Ishikawa (cell line): ENCODE results near the gene CCDC32.

ENCODE experiments used
- CEBPB ChIP-seq: IDR thresholded peaks from 2 replicates; pipeline ENCODE4 v1.6.1; 2012
- EGR1 ChIP-seq: IDR thresholded peaks from 2 replicates; pipeline ENCODE4 v1.6.1; 2012
- RAD21 ChIP-seq: IDR thresholded peaks from 2 replicates; pipeline ENCODE4 v1.6.1; 2012; ENCODE audit warnings: low read depth
- TAF1 ChIP-seq: IDR thresholded peaks from 2 replicates; pipeline ENCODE4 v1.6.1; 2012; ENCODE audit warnings: low read depth, mild to moderate bottlenecking
- YY1 ChIP-seq: IDR thresholded peaks from 2 replicates; pipeline ENCODE4 v1.6.1; 2012; ENCODE audit warnings: low read depth

GRCh38 chr15:40575113-40575512, 10.3 kb upstream of the CCDC32 start:
- no peak for TF ChIP-seq TAF1
- no peak for TF ChIP-seq CEBPB
- no peak for TF ChIP-seq RAD21
- no peak for TF ChIP-seq EGR1
- TF ChIP-seq YY1: no peak
